Suppressor macrophage treated with lipopolysaccharide for 4 hours (primary cell): Measurements from ENCODE around the gene KCNC3.

ENCODE experiments used
- DNase-seq: peaks from one replicate; pipeline ENCODE4 v3.0.0-alpha.2; 2020

KCNC3 gene

GRCh38 chr19:50329146-50329925, at the start of gene KCNC3:
Gene KCNC3 (minus strand): TSS chr19:50329377. CDS start chr19:50329082, 295 bp downstream.
- peak; percentile 100 for DNase-seq

GRCh38 chr19:50378863-50379236, 49.7 kb upstream of the KCNC3 start:
- DNase-seq, result no peak

- no peak for DNase-seq
Observed at GRCh38 chr19:50378169-50378862, 49.1 kb upstream of the KCNC3 start.

- DNase-seq, result no peak
Observed at GRCh38 chr19:50377517-50377916, 48.3 kb upstream of the KCNC3 start.

GRCh38 chr19:50377051-50377461, 47.9 kb upstream of the KCNC3 start:
- no peak for DNase-seq

- DNase-seq, result peak; percentile 99
Observed at GRCh38 chr19:50376166-50377050, 47.2 kb upstream of the KCNC3 start, which contains the start of gene NR1H2. Gene NR1H2 (plus strand): TSS chr19:50376457. CDS start chr19:50377606, 1,149 bp downstream.

GRCh38 chr19:50371914-50372475, 42.8 kb upstream of the KCNC3 start:
- peak; percentile 59 for DNase-seq

GRCh38 chr19:50368649-50369570, 39.7 kb upstream of the KCNC3 start:
- peak; percentile 88 for DNase-seq

- DNase-seq, result no peak
Observed at GRCh38 chr19:50365434-50366306, 36.5 kb upstream of the KCNC3 start, which contains the start of gene NAPSA. Gene NAPSA (minus strand): TSS chr19:50365639. CDS start chr19:50365621, 18 bp downstream.

- DNase-seq, result no peak
Observed at GRCh38 chr19:50362656-50363424, 33.7 kb upstream of the KCNC3 start.

GRCh38 chr19:50362030-50362412, 32.8 kb upstream of the KCNC3 start:
- DNase-seq, result no peak

GRCh38 chr19:50361290-50362029, 32.3 kb upstream of the KCNC3 start:
- DNase-seq, result peak; percentile 16

GRCh38 chr19:50359328-50359818, 30.2 kb upstream of the KCNC3 start:
- no peak for DNase-seq

GRCh38 chr19:50358483-50359327, 29.5 kb upstream of the KCNC3 start:
- peak; percentile 78 for DNase-seq

GRCh38 chr19:50357178-50358100, 28.3 kb upstream of the KCNC3 start:
- peak; percentile 70 for DNase-seq

GRCh38 chr19:50356691-50357177, 27.6 kb upstream of the KCNC3 start:
- no peak for DNase-seq
